Muscle layer of duodenum (tissue), 2 donors: ENCODE measurements around the gene SURF1.

Experiments
- H3K27ac ChIP-seq: one replicate; pipeline ENCODE4 v1.7.0; 2013; ENCODE audit warnings: mild to moderate bottlenecking, low read length
- H3K27me3 ChIP-seq: one replicate; pipeline ENCODE4 v1.7.0; 2013; ENCODE audit warnings: low read depth, mild to moderate bottlenecking, control low read depth, low read length
- H3K36me3 ChIP-seq, 2 donors: one replicate each; pipeline ENCODE4 v1.7.0; 2013; ENCODE audit warnings: low read length in 2 of 2, control low read depth in 1 of 2, mild to moderate bottlenecking in 1 of 2; ENCODE audit not compliant: insufficient read depth in 2 of 2, control insufficient read depth in 1 of 2
- H3K4me1 ChIP-seq, 2 donors: one replicate each; pipeline ENCODE4 v1.7.0; 2013; ENCODE audit warnings: low read length in 2 of 2, mild to moderate bottlenecking in 2 of 2, control low read depth in 1 of 2, moderate library complexity in 1 of 2; ENCODE audit not compliant: insufficient read depth in 2 of 2, control insufficient read depth in 1 of 2
- H3K4me3 ChIP-seq, 2 donors: one replicate each; pipeline ENCODE4 v1.7.0; 2013; ENCODE audit warnings: low read length in 2 of 2, low read depth in 1 of 2, mild to moderate bottlenecking in 1 of 2
- H3K9me3 ChIP-seq, 2 donors: one replicate each; pipeline ENCODE4 v1.7.0; 2013; ENCODE audit warnings: low read length in 2 of 2, control low read depth in 1 of 2, mild to moderate bottlenecking in 1 of 2; ENCODE audit not compliant: control insufficient read depth in 1 of 2
- donor health status: healthy.

Gene SURF1

GRCh38 chr9:133356391-133357091 is at the start of gene SURF1, which contains the start of gene SURF2:
Gene SURF1 (minus strand): TSS chr9:133356487. CDS start chr9:133356453, 34 bp downstream.
Gene SURF2 (plus strand): TSS chr9:133356550. CDS start chr9:133356593, 43 bp downstream.
- Histone ChIP-seq H3K9me3 (no peaks in the 10 kb centered on the region), H3K27ac (peak within 1 kb of the TSS; percentile 1), H3K4me3 (peak within 1 kb of the TSS; percentile 60 to 82), H3K4me1 (peaks cover 12 to 38% of the 10 kb centered on the region in 2 donors), H3K27me3 (no peaks in the 10 kb centered on the region), H3K36me3 (peaks cover 30 to 41% of the 10 kb centered on the region in 2 donors)

DNA sequence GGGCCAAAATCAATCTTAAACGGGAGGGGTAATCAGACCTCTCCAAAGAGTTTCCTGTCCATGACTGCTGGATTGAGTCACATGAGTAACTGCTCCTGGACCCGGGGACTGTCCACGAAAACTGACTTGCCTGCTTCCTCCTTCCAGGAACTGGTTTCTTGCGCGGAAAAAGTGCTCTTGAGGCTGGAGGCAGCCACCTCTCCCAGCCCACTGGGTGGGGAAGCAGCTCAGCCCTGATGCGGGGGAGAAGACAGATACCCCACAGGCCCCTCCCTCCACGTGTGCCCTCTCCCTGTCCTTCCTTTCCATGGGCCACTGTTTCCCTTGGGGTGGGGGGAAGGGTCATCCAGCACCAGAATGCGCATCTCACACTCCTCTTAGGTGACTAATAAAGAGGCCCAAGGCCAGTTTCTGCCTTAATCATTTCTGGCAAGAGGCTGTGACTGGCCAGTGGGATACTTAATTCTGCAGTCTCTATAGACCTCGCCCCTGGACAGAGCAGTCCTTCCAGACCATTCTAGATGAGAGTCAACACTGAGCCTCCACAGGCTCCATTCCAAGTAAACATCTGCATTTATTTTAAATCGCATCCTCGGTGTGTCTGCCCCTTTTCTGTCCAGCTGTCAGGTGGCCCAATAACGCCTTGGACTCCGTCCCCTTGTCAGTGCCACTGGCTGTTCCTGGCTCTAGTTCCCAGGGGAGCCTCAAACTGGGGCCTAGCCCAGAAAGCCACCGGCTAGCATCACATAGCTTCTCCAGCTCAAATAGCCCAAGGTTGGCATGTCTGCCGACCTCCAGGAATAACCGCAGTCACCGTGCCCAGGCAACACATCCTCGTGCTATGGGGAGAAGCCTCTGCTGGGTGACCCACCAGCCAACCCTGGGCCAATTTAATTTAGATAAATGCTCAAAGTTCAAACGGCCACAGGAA is 49.5 kb upstream of the SURF1 start:
- H3K27me3 ChIP-seq: no peaks in the 10 kb centered on the region
- no peak overlapping the region for H3K27ac ChIP-seq
- no peak overlapping the region for H3K4me3 ChIP-seq
- no peaks in the 10 kb centered on the region for H3K9me3 ChIP-seq
- H3K36me3 ChIP-seq: peaks cover 30 to 68% of the 10 kb centered on the region in 2 donors
- H3K4me1 ChIP-seq: no peaks in the 10 kb centered on the region

DNA sequence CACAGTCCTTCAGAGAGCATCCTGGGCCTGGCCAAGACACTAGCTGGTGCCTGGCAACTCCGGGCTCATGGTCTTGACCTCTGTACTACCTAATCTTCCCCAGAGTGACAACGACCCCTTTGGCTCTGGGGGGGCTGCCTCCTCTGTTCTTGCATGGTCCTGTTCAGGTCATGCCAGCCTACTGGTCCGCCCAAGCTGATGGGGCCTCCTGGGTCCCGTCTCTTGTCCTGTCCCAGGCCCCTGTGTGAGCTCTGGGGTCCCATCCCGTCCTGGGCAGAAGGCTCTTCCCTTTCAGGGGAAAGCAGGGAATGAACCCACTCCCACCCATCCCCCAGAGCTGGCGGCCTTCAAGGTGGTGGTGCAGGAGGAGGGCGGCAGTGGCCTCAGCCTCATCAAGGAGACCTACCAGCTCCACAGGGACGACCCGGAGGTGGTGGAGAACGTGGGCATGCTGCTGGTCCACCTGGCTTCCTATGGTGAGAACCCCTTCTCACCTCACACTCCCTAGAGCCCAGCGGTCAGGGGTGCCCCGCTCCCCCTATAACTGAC is 48.2 kb upstream of the SURF1 start:
- Histone ChIP-seq H3K36me3 (peaks cover 20 to 55% of the 10 kb centered on the region in 2 donors), H3K4me1 (no peaks in the 10 kb centered on the region), H3K27me3 (no peaks in the 10 kb centered on the region), H3K27ac (no peak overlapping the region), H3K9me3 (no peaks in the 10 kb centered on the region), H3K4me3 (no peak overlapping the region)

DNA sequence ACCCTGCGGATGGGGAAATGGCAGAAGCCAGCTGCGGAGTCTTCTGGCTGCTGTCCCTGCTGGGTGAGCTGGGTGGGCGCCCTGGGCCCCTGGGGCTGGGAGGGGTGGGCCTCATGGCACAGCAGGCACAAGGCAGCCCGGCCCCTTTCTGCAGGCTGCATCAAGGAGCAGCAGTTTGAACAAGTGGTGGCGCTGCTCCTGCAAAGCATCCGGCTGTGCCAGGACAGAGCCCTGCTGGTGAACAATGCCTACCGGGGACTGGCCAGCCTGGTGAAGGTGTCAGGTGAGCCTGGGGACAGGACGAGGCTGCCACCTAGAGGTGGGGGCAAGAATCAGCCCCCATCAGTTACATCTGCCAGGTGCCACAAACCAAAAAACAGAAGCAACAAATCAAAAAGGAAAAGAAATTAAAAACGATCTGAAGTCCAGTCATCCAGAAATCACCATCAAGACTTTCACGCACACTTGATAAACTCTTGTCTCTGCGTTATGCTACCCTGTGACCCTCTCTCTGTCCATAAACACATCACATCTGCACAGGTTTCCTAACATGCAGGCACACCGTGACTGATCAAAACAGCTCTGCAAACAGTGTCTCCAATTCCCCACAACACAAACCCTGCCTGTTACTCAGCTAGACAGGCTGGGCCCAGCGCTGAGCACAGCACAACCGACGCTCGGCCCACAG is 47.6 kb upstream of the SURF1 start:
- Histone ChIP-seq H3K27ac (no peak overlapping the region), H3K4me1 (no peaks in the 10 kb centered on the region), H3K36me3 (peaks cover 15 to 53% of the 10 kb centered on the region in 2 donors), H3K4me3 (no peak overlapping the region), H3K27me3 (no peaks in the 10 kb centered on the region), H3K9me3 (no peaks in the 10 kb centered on the region)

- H3K4me3 ChIP-seq: no peak overlapping the region
- H3K27me3 ChIP-seq: no peaks in the 10 kb centered on the region
- peaks cover 11 to 42% of the 10 kb centered on the region in 2 donors for H3K36me3 ChIP-seq
- no peaks in the 10 kb centered on the region for H3K4me1 ChIP-seq
- H3K9me3 ChIP-seq: no peaks in the 10 kb centered on the region
- H3K27ac ChIP-seq: no peak overlapping the region
Observed at GRCh38 chr9:133402689-133403088, 46.4 kb upstream of the SURF1 start.

- Histone ChIP-seq H3K4me1 (no peaks in the 10 kb centered on the region), H3K27ac (no peak overlapping the region), H3K9me3 (no peaks in the 10 kb centered on the region), H3K36me3 (peaks cover 4 to 31% of the 10 kb centered on the region in 2 donors), H3K4me3 (no peak overlapping the region), H3K27me3 (no peaks in the 10 kb centered on the region)
Observed at GRCh38 chr9:133401588-133401987, 45.3 kb upstream of the SURF1 start.

DNA sequence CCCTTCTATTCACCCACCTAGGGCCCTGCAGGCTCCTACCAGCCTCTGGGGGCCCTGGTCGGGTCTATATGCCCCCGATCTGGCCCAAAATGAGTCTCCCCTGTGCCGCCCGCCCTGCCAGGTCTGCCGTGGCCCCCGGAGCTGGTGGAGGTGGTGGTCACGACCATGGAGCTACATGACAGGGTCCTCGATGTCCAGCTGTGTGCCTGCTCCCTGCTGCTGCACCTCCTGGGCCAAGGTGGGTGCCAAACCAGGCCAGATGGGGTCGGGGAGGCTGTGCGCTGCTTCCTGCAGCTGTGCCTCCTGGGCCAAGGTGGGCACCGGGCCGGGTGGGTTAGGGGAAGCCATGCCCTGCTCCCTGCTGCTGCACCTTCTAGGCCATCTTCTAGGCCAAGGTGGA is 44.0 kb upstream of the SURF1 start:
- no peaks in the 10 kb centered on the region for H3K9me3 ChIP-seq
- peaks cover 0 to 18% of the 10 kb centered on the region in 2 donors for H3K36me3 ChIP-seq
- H3K27me3 ChIP-seq: no peaks in the 10 kb centered on the region
- no peaks in the 10 kb centered on the region for H3K4me1 ChIP-seq
- H3K4me3 ChIP-seq: no peak overlapping the region
- no peak overlapping the region for H3K27ac ChIP-seq

- Histone ChIP-seq H3K27me3 (no peaks in the 10 kb centered on the region), H3K36me3 (peaks cover 0 to 11% of the 10 kb centered on the region in 2 donors), H3K4me3 (no peak overlapping the region), H3K9me3 (no peaks in the 10 kb centered on the region), H3K4me1 (no peaks in the 10 kb centered on the region), H3K27ac (no peak overlapping the region)
Observed at GRCh38 chr9:133397895-133398294, 41.6 kb upstream of the SURF1 start.

- no peaks in the 10 kb centered on the region for H3K9me3 ChIP-seq
- H3K36me3 ChIP-seq: peaks cover 0 to 8% of the 10 kb centered on the region in 2 donors
- no peak overlapping the region for H3K27ac ChIP-seq
- no peaks in the 10 kb centered on the region for H3K27me3 ChIP-seq
- no peak overlapping the region for H3K4me3 ChIP-seq
- no peaks in the 10 kb centered on the region for H3K4me1 ChIP-seq
Observed at GRCh38 chr9:133397370-133397769, 41.1 kb upstream of the SURF1 start.

GRCh38 chr9:133396952-133397351 is 40.7 kb upstream of the SURF1 start:
- H3K27ac ChIP-seq: no peak overlapping the region
- H3K4me1 ChIP-seq: no peaks in the 10 kb centered on the region
- H3K4me3 ChIP-seq: no peak overlapping the region
- no peaks in the 10 kb centered on the region for H3K9me3 ChIP-seq
- H3K27me3 ChIP-seq: no peaks in the 10 kb centered on the region
- H3K36me3 ChIP-seq: peaks cover 0 to 4% of the 10 kb centered on the region in 2 donors
